Aorta (tissue), 5 donors: Measurements from ENCODE around the gene TYMP. TPM values are rescaled to one million over a fixed set of nuclear protein-coding genes. Genes with fewer than 3 reads are reported as not detected.
A peak's percentile ranks its signal among the peaks of the same experiment; 100 is the strongest.

Experiments
- ATAC-seq: fragments of 200-7000 bp; cut with Tn5 transposase; one replicate; pipeline ENCODE4 v1.9.1; 2022; ENCODE audit warnings: moderate library complexity; ENCODE audit not compliant: low FRiP score
- DNase-seq, 2 donors: peaks; one replicate each; pipeline ENCODE4 v3.0.0-alpha.2; 2020
- H3K27ac ChIP-seq, 2 donors: one replicate each; pipeline ENCODE4 v1.5.1; 2013; ENCODE audit warnings: low read length in 2 of 2, mild to moderate bottlenecking in 2 of 2, moderate library complexity in 2 of 2, control low read depth in 1 of 2, inconsistent platforms in 1 of 2, low read depth in 1 of 2
- H3K27me3 ChIP-seq, 2 donors: one replicate each; pipeline ENCODE4 v1.6.1; 2013; ENCODE audit warnings: control low read depth in 1 of 2, low read length in 1 of 2, mild to moderate bottlenecking in 1 of 2, moderate library complexity in 1 of 2; ENCODE audit not compliant: insufficient read depth in 2 of 2, control insufficient read depth in 1 of 2
- H3K36me3 ChIP-seq, 2 donors: one replicate each; pipeline ENCODE4 v1.6.1; 2013; ENCODE audit warnings: control low read depth in 1 of 2, low read length in 1 of 2, mild to moderate bottlenecking in 1 of 2; ENCODE audit not compliant: insufficient read depth in 2 of 2, control insufficient read depth in 1 of 2
- H3K4me1 ChIP-seq, 2 donors: one replicate each; pipeline ENCODE4 v1.6.1; 2013; ENCODE audit warnings: low read length in 2 of 2, control low read depth in 1 of 2, mild to moderate bottlenecking in 1 of 2, moderate library complexity in 1 of 2; ENCODE audit not compliant: insufficient read depth in 2 of 2, control insufficient read depth in 1 of 2
- H3K4me3 ChIP-seq, 2 donors: one replicate each; pipeline ENCODE4 v1.5.1; 2013; ENCODE audit warnings: low read length in 2 of 2, control low read depth in 1 of 2, mild to moderate bottlenecking in 1 of 2
- H3K9me3 ChIP-seq: one replicate; pipeline ENCODE4 v1.6.1; 2013; ENCODE audit warnings: mild to moderate bottlenecking, low read length; ENCODE audit not compliant: control insufficient read depth
- whole genome bisulfite sequencing, 2 donors: extraction: QIAGEN DNeasy Blood & Tissue Kit; methylation state at CpG; one replicate each; pipeline ENCODE4 v1.1.7; 2013; 5-methylcytosine and 5-hydroxymethylcytosine counted together
- intact Hi-C, 2 donors: fragments of 100-400 bp; cut with DNase I; formaldehyde crosslinking; loops; one replicate each; pipeline versions ENCODE4 v1.14.2 to v1.15.0; 2022
- polyA plus RNA-seq, 2 donors: library from polyadenylated mRNA; stranded (reverse); fragments of 200-250 nt; gene quantifications; one replicate each; pipeline ENCODE4 v1.2.3, GENCODE V29; 2013
- total RNA-seq, 2 donors: library from RNA; stranded (reverse); fragmentation: NEBNext Ultra II Directional; extraction: Animal tissue kit (Norgen Biotek cat#: 25700); gene quantifications; one replicate each; pipeline ENCODE4 v1.2.1, GENCODE V29; 2021
- donor health status: healthy with polysubstance abuse.
- donor health status: Bipolar disorder and iron deficiency.
- donor health status: DM: no; HTN: no; CAD: no.
- donor health status: DM: no; HTN: no; CAD: no.
- donor health status: DM: yes; HTN: yes; CAD: no.

Gene TYMP
- total and polyA plus RNA-seq, 4 donors, result 37.7 to 99.2 (median 57.7) TPM

DNA sequence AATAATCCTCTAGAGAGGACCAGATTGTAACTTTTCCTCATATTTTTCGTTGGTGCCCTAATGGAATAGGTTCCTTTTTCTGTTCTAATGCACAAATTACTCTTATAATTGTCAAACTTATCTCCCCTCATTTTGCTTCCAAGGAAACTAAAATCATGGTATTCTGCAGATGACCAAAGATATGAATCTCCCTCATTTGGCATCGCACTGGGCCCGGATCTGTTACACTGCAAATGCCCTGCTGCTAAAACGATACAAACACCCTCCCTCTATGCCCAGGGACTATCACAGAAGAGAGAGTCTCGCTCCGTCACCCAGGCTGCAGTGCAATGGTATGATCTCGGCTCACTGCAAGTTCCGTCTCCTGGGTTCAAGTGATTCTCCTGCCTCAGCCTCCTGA is 23.5 kb upstream of the TYMP start:
- 76 to 78% methylated on average over 8 of the region's 8 CpGs for WGBS, 2 donors
- intact Hi-C loops, result no loop called here
- Histone ChIP-seq H3K4me3 (no peak overlapping the region), H3K36me3 (no peaks in the 10 kb centered on the region), H3K9me3 (no peaks in the 10 kb centered on the region), H3K4me1 (no peaks in the 10 kb centered on the region), H3K27me3 (no peaks in the 10 kb centered on the region), H3K27ac (no peak overlapping the region)
- no peak for ATAC-seq
- peak in 1 of 2 donors; percentile 6 for DNase-seq

GRCh38 chr22:50551160-50551752 is 21.4 kb upstream of the TYMP start:
- no peak overlapping the region for H3K4me3 ChIP-seq
- H3K27ac ChIP-seq, result no peak overlapping the region
- intact Hi-C loops, result no loop called here
- peak in 1 of 2 donors; percentile 21 for DNase-seq
- H3K27me3 ChIP-seq, result no peaks in the 10 kb centered on the region
- H3K36me3 ChIP-seq, result no peaks in the 10 kb centered on the region
- H3K9me3 ChIP-seq, result no peaks in the 10 kb centered on the region
- WGBS, 2 donors, result 94 to 96% methylated on average over 11 of the region's 11 CpGs
- no peaks in the 10 kb centered on the region for H3K4me1 ChIP-seq
- no peak for ATAC-seq

GRCh38 chr22:50550395-50550794 is 20.6 kb upstream of the TYMP start:
- Histone ChIP-seq H3K4me3 (no peak overlapping the region), H3K4me1 (no peaks in the 10 kb centered on the region), H3K27ac (no peak overlapping the region), H3K27me3 (no peaks in the 10 kb centered on the region), H3K36me3 (no peaks in the 10 kb centered on the region), H3K9me3 (no peaks in the 10 kb centered on the region)
- intact Hi-C loops, result no loop called here
- peak in 1 of 2 donors; percentile 36 for DNase-seq
- ATAC-seq, result no peak
- WGBS, 2 donors, result 91% methylated on average over 8 of the region's 8 CpGs

- Histone ChIP-seq H3K36me3 (no peaks in the 10 kb centered on the region), H3K4me1 (no peaks in the 10 kb centered on the region), H3K27ac (no peak overlapping the region), H3K4me3 (no peak overlapping the region), H3K27me3 (no peaks in the 10 kb centered on the region), H3K9me3 (no peaks in the 10 kb centered on the region)
- ATAC-seq, result no peak
- intact Hi-C loops, result no loop called here
- DNase-seq, result peak in 1 of 2 donors; percentile 42
- 59 to 64% methylated on average over 54 to 68 of the region's 68 CpGs for WGBS, 2 donors
Measured at GRCh38 chr22:50548921-50549790, 19.3 kb upstream of the TYMP start.

DNA sequence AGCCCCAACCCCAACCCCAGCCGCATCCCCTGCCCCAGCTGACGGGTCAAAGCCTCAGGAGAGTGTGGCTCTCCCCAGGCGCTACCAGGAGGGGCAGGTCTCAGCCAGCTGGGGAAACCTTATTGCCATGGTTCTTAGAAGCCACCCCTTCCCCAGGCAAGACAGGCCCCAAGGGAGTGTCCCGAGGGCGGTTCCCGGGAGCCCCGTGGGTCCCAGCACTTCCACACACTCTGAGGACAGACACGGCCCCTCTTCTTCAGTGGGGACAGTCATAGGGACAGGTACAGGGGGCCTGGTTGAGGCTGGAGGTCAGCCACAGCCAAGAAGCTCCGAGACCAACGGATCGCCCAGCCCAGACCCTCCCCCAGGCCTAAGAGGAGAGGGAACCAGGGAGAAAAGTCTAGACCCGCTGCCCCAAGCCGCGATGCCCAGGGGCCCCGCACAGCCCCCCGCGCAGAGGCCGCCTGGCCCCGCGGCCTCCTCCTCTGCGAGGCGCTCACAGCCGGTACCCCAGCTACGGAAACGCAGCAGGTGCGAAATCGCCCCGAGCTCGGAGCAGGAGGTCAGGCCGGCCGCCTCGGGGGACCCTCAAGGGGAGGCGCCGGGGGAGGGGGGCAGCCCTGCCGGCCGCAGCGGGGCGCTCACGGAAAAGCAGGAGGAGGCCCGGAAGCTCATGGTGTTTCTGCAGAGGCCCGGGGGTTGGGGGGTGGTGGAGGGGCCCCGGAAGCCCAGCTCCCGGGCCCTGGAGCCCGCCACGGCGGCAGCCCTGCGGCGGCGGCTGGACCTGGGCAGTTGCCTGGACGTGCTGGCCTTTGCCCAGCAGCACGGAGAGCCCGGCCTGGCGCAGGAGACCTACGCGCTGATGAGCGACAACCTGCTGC is 18.5 kb upstream of the TYMP start:
- intact Hi-C loops, result no loop called here
- Histone ChIP-seq H3K27ac (no peak overlapping the region), H3K36me3 (no peaks in the 10 kb centered on the region), H3K4me3 (no peak overlapping the region), H3K27me3 (no peaks in the 10 kb centered on the region), H3K9me3 (no peaks in the 10 kb centered on the region), H3K4me1 (no peaks in the 10 kb centered on the region)
- 4 to 8% methylated on average over 44 to 56 of the region's 56 CpGs for whole genome bisulfite sequencing, 2 donors
- peak in 1 of 2 donors; percentile 52 for DNase-seq
- no peak for ATAC-seq

GRCh38 chr22:50547263-50547985 is 17.6 kb upstream of the TYMP start:
- DNase-seq (peak in 1 of 2 donors; percentile 50), ATAC-seq (no peak)
- Histone ChIP-seq H3K27ac (no peak overlapping the region), H3K4me1 (no peaks in the 10 kb centered on the region), H3K27me3 (no peaks in the 10 kb centered on the region), H3K36me3 (no peaks in the 10 kb centered on the region), H3K4me3 (no peak overlapping the region), H3K9me3 (no peaks in the 10 kb centered on the region)
- 6 to 9% methylated on average over 35 of the region's 35 CpGs for WGBS, 2 donors
- intact Hi-C loops, result no loop called here

GRCh38 chr22:50546326-50547262 is 16.8 kb upstream of the TYMP start:
- intact Hi-C loops, result no loop called here
- no peaks in the 10 kb centered on the region for H3K4me1 ChIP-seq
- H3K27ac ChIP-seq, result no peak overlapping the region
- DNase-seq (peak; percentile 51 to 75), ATAC-seq (no peak)
- WGBS, 2 donors, result 49 to 58% methylated on average over 50 to 78 of the region's 78 CpGs
- H3K27me3 ChIP-seq, result no peaks in the 10 kb centered on the region
- H3K4me3 ChIP-seq, result no peak overlapping the region
- no peaks in the 10 kb centered on the region for H3K9me3 ChIP-seq
- H3K36me3 ChIP-seq, result no peaks in the 10 kb centered on the region
